Measurements from ENCODE around the gene GANC.

Gene GANC

DNA sequence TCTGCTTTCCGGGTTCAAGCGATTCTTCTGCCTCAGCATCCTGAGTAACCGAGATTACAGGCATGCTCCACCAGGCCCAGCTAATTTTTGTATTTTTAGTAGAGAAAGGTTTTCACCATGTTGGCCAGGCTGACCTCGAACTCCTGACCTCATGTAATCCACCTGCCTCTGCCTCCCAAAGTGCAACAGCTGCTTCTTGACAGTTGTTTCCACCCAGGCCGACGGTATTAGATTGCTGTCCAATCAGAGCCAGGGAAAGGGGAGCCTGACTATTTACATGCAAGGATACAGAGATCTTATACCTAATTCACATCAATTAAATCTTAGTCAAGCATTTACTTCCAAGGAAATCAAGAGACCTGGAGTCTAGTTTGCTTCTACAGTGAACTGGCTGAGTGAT, 82.3 kb downstream of the GANC start:
- TF ChIP-seq, protein P1, sequence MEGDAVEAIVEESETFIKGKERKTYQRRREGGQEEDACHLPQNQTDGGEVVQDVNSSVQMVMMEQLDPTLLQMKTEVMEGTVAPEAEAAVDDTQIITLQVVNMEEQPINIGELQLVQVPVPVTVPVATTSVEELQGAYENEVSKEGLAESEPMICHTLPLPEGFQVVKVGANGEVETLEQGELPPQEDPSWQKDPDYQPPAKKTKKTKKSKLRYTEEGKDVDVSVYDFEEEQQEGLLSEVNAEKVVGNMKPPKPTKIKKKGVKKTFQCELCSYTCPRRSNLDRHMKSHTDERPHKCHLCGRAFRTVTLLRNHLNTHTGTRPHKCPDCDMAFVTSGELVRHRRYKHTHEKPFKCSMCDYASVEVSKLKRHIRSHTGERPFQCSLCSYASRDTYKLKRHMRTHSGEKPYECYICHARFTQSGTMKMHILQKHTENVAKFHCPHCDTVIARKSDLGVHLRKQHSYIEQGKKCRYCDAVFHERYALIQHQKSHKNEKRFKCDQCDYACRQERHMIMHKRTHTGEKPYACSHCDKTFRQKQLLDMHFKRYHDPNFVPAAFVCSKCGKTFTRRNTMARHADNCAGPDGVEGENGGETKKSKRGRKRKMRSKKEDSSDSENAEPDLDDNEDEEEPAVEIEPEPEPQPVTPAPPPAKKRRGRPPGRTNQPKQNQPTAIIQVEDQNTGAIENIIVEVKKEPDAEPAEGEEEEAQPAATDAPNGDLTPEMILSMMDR (IDR thresholded peaks at IDR 0.05; ENCODE audit: low read depth, low read length), result no peak
- no peak for DNase-seq

DNA sequence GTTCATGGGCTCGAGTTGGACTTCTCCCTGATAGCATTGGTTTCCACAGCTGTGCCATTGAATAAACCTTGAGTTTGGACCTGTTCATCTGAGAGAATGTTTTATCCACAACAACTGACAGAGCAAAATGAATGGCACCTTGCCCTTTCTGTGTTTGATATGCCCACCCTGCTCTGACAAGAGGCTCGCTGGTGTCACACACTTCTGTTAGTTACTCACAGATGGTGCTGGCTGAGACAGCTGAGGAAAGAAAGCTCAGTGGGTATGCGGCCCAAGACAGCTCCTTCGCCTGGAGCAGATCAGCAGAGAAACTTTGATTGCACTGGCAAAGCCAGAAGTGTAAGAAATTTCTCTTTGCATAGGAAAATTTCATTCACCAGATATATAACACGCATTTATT, 83.8 kb downstream of the GANC start:
- no peaks in the 10 kb centered on the region for H3K36me3 ChIP-seq
- TF ChIP-seq, protein P1 (IDR thresholded peaks at IDR 0.05; ENCODE audit: low read depth, low read length), result no peak
- no peak overlapping the region for H3K4me3 ChIP-seq (ENCODE audit: low read depth, low read length)
- DNase-seq, result no peak
- H3K9me3 ChIP-seq, result no peaks in the 10 kb centered on the region
- no peaks in the 10 kb centered on the region for H3K27me3 ChIP-seq
- no peaks in the 10 kb centered on the region for H3K4me1 ChIP-seq

More for the DNA sequence above, 82.3 kb downstream of the GANC start:
- H3K9me3 ChIP-seq, result no peaks in the 10 kb centered on the region
- no peaks in the 10 kb centered on the region for H3K36me3 ChIP-seq
- no peak overlapping the region for H3K4me3 ChIP-seq (ENCODE audit: low read depth, low read length)
- H3K4me1 ChIP-seq, result no peaks in the 10 kb centered on the region
- no peaks in the 10 kb centered on the region for H3K27me3 ChIP-seq

DNA sequence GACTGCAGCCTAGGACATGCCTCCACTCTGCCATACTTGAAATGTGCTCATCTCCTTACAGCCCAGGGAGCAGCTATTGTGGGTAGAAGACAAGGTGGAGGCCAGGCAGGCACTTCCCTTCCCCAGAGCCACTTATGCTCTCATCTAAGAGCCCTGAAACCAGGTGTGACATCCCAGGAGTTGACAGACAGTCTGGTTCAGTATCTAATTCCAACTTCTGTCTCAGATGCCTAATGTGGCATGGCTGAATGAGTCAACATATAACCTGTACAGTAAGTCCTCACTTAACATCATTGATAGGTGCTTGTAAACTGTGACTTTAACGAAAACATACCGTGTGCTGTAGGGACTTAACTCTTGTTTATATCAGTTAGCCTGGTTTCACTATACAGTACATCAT, 85.1 kb downstream of the GANC start:
- H3K4me3 ChIP-seq (ENCODE audit: low read depth, low read length), result no peak overlapping the region

DNA sequence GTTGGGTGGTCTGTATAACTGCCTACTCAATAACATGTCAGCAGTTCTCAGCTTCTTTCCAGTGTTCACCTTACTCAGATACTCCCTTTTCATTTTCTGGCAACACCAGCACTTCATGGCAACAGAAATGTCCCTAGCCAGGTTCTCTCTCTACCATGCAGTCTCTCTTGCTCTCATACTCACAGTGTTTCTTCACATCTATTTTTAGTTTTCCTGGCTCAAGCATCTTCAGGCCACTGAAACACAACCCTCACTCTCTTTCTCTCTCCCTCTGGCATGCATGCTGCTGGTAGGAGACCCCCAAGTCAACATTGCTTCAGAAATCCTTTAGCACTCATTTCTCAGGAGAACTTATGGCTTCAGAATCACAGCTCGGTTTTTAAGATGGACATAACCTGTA, 86.2 kb downstream of the GANC start, which contains the start of gene CAPN3:
Gene CAPN3 (plus strand): TSS at position 253 of the 400 bp plus-strand sequence. CDS start 305 bp downstream, outside the sequence.
- no peak for DNase-seq
- H3K9me3 ChIP-seq, result no peaks in the 10 kb centered on the region
- TF ChIP-seq, protein P1 (IDR thresholded peaks at IDR 0.05; ENCODE audit: low read depth, low read length), result no peak
- no peaks in the 10 kb centered on the region for H3K4me1 ChIP-seq
- no peaks in the 10 kb centered on the region for H3K36me3 ChIP-seq
- H3K4me3 ChIP-seq (ENCODE audit: low read depth, low read length), result no peak within 1 kb of the TSS
- no peaks in the 10 kb centered on the region for H3K27me3 ChIP-seq

More for the DNA sequence above, 85.1 kb downstream of the GANC start:
- no peaks in the 10 kb centered on the region for H3K4me1 ChIP-seq
- DNase-seq, result no peak
- TF ChIP-seq, protein P1 (IDR thresholded peaks at IDR 0.05; ENCODE audit: low read depth, low read length), result no peak
- H3K27me3 ChIP-seq, result no peaks in the 10 kb centered on the region
- H3K9me3 ChIP-seq, result no peaks in the 10 kb centered on the region
- H3K36me3 ChIP-seq, result no peaks in the 10 kb centered on the region

DNA sequence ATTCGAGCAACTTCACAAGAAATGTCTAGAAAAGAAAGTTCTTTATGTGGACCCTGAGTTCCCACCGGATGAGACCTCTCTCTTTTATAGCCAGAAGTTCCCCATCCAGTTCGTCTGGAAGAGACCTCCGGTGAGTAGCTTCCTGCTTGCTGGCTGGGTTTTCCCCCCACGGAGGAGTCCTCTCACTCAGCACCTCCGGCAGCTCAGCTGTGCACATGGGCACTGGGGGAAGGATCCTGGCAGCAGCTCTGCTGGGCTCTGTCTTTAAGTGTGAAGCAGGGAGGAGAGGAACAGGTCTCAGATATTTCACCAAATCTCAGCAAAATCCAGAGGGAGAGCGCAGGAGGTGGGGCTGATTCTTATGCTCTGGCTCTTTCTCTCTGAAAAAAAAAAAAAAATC, 87.0 kb downstream of the GANC start:
- TF ChIP-seq, protein P1 (IDR thresholded peaks at IDR 0.05; ENCODE audit: low read depth, low read length), result no peak
- H3K9me3 ChIP-seq, result no peaks in the 10 kb centered on the region
- H3K4me3 ChIP-seq (ENCODE audit: low read depth, low read length), result no peak overlapping the region
- no peaks in the 10 kb centered on the region for H3K4me1 ChIP-seq
- H3K36me3 ChIP-seq, result no peaks in the 10 kb centered on the region
- no peak for DNase-seq
- no peaks in the 10 kb centered on the region for H3K27me3 ChIP-seq

DNA sequence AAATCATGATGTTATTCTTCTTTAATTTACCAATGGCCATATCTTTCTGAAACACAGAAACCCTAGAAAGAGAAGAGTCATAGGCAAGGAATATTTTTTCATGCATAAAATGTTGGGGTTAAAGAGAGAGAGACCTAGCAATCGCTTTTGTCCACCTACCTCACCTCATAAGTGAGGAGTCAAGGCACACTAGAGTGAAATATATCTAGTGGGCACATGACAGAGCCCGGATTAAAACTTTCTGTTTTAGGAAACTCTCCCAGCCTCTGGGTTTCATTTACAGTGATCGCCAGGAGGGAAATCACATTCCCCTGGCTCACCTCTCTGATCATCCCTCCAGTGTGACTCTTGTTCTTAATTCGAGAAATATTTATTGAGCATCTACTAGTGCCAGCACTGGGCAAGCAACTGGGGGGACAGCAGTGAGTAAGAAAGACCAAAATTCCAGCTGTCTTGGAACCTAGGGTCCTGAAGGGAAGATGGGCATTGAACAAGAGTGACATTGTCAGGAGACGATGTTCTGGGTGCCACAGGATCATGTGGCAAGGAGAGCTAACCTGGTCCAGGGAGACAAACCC, 87.6 kb downstream of the GANC start:
- TF ChIP-seq, protein P1 (IDR thresholded peaks at IDR 0.05; ENCODE audit: low read depth, low read length), result no peak
- Histone ChIP-seq H3K9me3 (no peaks in the 10 kb centered on the region), H3K4me1 (no peaks in the 10 kb centered on the region), H3K27me3 (no peaks in the 10 kb centered on the region), H3K36me3 (no peaks in the 10 kb centered on the region), H3K4me3 (ENCODE audit: low read depth, low read length) (no peak overlapping the region)
- no peak for DNase-seq

All from BE2C (cell line).